ENCODE results near the gene SLC39A12. TPM values are rescaled to one million over a fixed set of nuclear protein-coding genes. Genes with fewer than 3 reads are reported as not detected.

Gene SLC39A12
- total and polyA plus RNA-seq, 10 of the 15 experiments (the other 5 are each of a cell fraction or from before 2014, with no cell fraction given): 0.47 to 1.5 (median 0.68) TPM; not detected in 1

DNA sequence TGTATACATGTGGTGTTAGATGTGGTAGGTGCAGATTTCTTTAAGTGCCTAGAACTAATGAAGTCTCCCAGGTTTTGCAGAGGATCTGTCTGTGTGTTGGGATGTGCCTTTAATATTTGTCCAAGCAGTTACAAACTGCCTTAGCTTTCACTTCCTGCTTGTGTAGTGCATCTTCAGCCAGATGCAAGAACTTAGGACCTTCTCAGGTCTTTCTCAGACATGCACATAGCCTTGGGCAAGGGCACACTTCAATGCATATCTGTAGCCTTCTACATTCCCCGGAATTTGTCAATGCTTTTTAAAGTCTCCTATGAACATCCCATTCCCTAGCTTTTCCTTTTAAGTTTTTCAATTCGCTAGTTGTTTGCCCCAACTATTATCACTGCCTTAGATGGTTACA lies 47.2 kb upstream of the SLC39A12 start:
- H2AFZ ChIP-seq (ENCODE audit: control insufficient read depth, low read depth, low read length): no peak overlapping the region
- CTCF ChIA-PET: interaction anchor here (0.6 to 1.3 kb wide), 3 partner anchors 15 to 337 kb away, joined by 3 to 4 read pairs (median 4); no protein-coding TSS in a partner anchor
- no peaks in the 10 kb centered on the region for H3K4me1 ChIP-seq (ENCODE audit: control insufficient read depth, insufficient read depth, low read length)
- no peaks in the 10 kb centered on the region for H3K27me3 ChIP-seq (replicated peaks in 1 of 2; ENCODE audit: control insufficient read depth in 2 of 2, insufficient read depth in 2 of 2, low read length in 1 of 2)
- SMC1A ChIA-PET (ENCODE audit: uncharacterized antibody, unreplicated experiment): no interaction called here
- no peaks in the 10 kb centered on the region for H3K36me3 ChIP-seq (ENCODE audit: control insufficient read depth in 2 of 2, insufficient read depth in 2 of 2, low read length in 1 of 2)
- FAIRE-seq (no peak), ATAC-seq (peak; percentile 49; the same call in 2 of the 3 replicates), DNase-seq (ENCODE audit: low read depth, low spot score) (no peak)
- H3K9me3 ChIP-seq (replicated peaks; ENCODE audit: control insufficient read depth, insufficient read depth, low read length): no peaks in the 10 kb centered on the region
- no peak overlapping the region for H3K27ac ChIP-seq (ENCODE audit: control insufficient read depth, insufficient read depth)
- intact Hi-C loops (cut with micrococcal nuclease; ENCODE audit: unreplicated experiment): no loop called here
- no peak overlapping the region for H3K9ac ChIP-seq (ENCODE audit: control insufficient read depth, insufficient read depth, low read length)
- RAD21 ChIA-PET (ENCODE audit: unreplicated experiment): no interaction called here
- TF ChIP-seq, protein P1, sequence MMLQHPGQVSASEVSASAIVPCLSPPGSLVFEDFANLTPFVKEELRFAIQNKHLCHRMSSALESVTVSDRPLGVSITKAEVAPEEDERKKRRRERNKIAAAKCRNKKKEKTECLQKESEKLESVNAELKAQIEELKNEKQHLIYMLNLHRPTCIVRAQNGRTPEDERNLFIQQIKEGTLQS (IDR thresholded peaks at IDR 0.05; ENCODE audit: borderline replicate concordance, extremely low read depth, low read depth, low read length): no peak
- 0 out of 2 replicates have a peak, but pooled peaks have one; percentile 3 for TF ChIP-seq SPI1 (IDR thresholded peaks at IDR 0.05; ENCODE audit: borderline replicate concordance, insufficient read depth, low read depth, low read length)
- TF ChIP-seq GABPA (IDR thresholded peaks at IDR 0.05; ENCODE audit: low read depth): no peak
- no peak for TF ChIP-seq KLF5 (IDR thresholded peaks at IDR 0.05; ENCODE audit: partially characterized antibody)
- TF ChIP-seq SIX5 (IDR thresholded peaks at IDR 0.05; ENCODE audit: low read depth, low read length, severe bottlenecking): no peak
- no peak for TF ChIP-seq STAT1 (conservative IDR thresholded peaks at IDR 0.05)
- TF ChIP-seq BHLHE40 (IDR thresholded peaks at IDR 0.05; ENCODE audit: borderline replicate concordance in 1 of 2, low read depth in 2 of 2, low read length in 1 of 2): no peak
- TF ChIP-seq, protein P2, sequence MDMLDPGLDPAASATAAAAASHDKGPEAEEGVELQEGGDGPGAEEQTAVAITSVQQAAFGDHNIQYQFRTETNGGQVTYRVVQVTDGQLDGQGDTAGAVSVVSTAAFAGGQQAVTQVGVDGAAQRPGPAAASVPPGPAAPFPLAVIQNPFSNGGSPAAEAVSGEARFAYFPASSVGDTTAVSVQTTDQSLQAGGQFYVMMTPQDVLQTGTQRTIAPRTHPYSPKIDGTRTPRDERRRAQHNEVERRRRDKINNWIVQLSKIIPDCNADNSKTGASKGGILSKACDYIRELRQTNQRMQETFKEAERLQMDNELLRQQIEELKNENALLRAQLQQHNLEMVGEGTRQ (IDR thresholded peaks at IDR 0.05; ENCODE audit: borderline replicate concordance, low read depth, low read length): no peak
- POLR2A ChIA-PET: no interaction called here
- no TSS peak for BruUV-seq (replicated peaks)
- no peaks in the 10 kb centered on the region for H4K20me1 ChIP-seq (ENCODE audit: control insufficient read depth, insufficient read depth)
- in situ Hi-C loops (cut with MboI): no loop called here
- no peak overlapping the region for H3K4me2 ChIP-seq (ENCODE audit: control insufficient read depth, insufficient read depth)
- no peak overlapping the region for H3K4me3 ChIP-seq
- WGBS (ENCODE audit: insufficient coverage, insufficient replicate concordance, low lambda C conversion rate, missing lambda C conversion rate): 39% methylated on average over 2 of the region's 2 CpGs
- H3K79me2 ChIP-seq (ENCODE audit: control insufficient read depth, insufficient read depth, low read length): no peaks in the 10 kb centered on the region
